RWPE2 (cell line): ENCODE measurements around the gene LRP1B.

Experiments used
- ATAC-seq: fragments of 200-7000 bp; cut with Tn5 transposase; 3 replicates; pipeline ENCODE4 v1.9.1; 2021; ENCODE audit warnings: low read depth
- DNase-seq: peaks from one replicate; pipeline ENCODE4 v3.0.0-alpha.2; 2020; ENCODE audit warnings: low spot score
- H3K27ac ChIP-seq: fragments of 450-650 bp; 2 replicates; pipeline ENCODE4 v1.5.1; 2017; ENCODE audit warnings: mild to moderate bottlenecking; ENCODE audit not compliant: poor library complexity, severe bottlenecking
- H3K27me3 ChIP-seq: fragments of 250-450 bp; sonication (Bioruptor Pico); 2 replicates; pipeline ENCODE4 v1.5.1; 2021; ENCODE audit warnings: mild to moderate bottlenecking, moderate library complexity; ENCODE audit not compliant: insufficient read depth, poor library complexity, severe bottlenecking
- H3K36me3 ChIP-seq: fragments of 250-450 bp; sonication (Bioruptor Pico); 2 replicates; pipeline ENCODE4 v1.5.1; 2020; ENCODE audit warnings: low read depth, mild to moderate bottlenecking, moderate library complexity
- H3K4me1 ChIP-seq: fragments of 250-450 bp; sonication (Bioruptor Pico); 2 replicates; pipeline ENCODE4 v1.5.1; 2021; ENCODE audit warnings: mild to moderate bottlenecking, moderate library complexity; ENCODE audit not compliant: insufficient read depth, poor library complexity, severe bottlenecking
- H3K4me3 ChIP-seq: fragments of 250-450 bp; sonication (Bioruptor Pico); 2 replicates; pipeline ENCODE4 v1.5.1; 2021; ENCODE audit warnings: mild to moderate bottlenecking, moderate library complexity; ENCODE audit not compliant: severe bottlenecking
- H3K9me3 ChIP-seq: fragments of 250-450 bp; sonication (Bioruptor Pico); 2 replicates; pipeline ENCODE4 v1.5.1; 2021; ENCODE audit warnings: mild to moderate bottlenecking, moderate library complexity; ENCODE audit not compliant: severe bottlenecking
- TF ChIP-seq, protein P1 (sequence below): fragments of 450-650 bp; IDR thresholded peaks from one replicate; pipeline ENCODE4 v1.5.1; 2017; ENCODE audit warnings: mild to moderate bottlenecking, moderate library complexity; ENCODE audit not compliant: poor library complexity, severe bottlenecking

The LRP1B gene

DNA sequence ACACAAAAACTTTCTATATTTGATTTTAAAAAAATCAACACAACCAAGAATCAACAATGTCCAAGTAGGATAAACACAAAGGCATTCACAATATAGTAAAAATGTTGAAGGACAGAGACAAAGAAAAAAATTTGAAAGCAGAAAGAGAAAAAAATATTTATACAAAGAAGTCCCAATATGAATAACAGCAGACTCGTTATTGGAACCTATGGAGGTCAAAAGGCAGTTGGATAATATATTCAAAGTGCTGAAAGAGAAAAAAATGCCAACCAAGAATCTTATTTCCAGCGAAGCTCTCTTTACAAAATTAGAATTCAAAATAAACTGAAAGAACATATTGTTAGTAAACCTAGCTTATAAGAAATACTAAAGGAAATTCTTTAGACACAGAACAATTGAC lies 859.5 kb downstream of the LRP1B start:
- Histone ChIP-seq H3K27ac (no peak overlapping the region), H3K4me3 (no peak overlapping the region), H3K36me3 (no peaks in the 10 kb centered on the region), H3K4me1 (no peaks in the 10 kb centered on the region), H3K9me3 (no peaks in the 10 kb centered on the region), H3K27me3 (no peaks in the 10 kb centered on the region)
- no peak for ATAC-seq
- no peak for DNase-seq
- TF ChIP-seq, protein P1, sequence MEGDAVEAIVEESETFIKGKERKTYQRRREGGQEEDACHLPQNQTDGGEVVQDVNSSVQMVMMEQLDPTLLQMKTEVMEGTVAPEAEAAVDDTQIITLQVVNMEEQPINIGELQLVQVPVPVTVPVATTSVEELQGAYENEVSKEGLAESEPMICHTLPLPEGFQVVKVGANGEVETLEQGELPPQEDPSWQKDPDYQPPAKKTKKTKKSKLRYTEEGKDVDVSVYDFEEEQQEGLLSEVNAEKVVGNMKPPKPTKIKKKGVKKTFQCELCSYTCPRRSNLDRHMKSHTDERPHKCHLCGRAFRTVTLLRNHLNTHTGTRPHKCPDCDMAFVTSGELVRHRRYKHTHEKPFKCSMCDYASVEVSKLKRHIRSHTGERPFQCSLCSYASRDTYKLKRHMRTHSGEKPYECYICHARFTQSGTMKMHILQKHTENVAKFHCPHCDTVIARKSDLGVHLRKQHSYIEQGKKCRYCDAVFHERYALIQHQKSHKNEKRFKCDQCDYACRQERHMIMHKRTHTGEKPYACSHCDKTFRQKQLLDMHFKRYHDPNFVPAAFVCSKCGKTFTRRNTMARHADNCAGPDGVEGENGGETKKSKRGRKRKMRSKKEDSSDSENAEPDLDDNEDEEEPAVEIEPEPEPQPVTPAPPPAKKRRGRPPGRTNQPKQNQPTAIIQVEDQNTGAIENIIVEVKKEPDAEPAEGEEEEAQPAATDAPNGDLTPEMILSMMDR: no peak

DNA sequence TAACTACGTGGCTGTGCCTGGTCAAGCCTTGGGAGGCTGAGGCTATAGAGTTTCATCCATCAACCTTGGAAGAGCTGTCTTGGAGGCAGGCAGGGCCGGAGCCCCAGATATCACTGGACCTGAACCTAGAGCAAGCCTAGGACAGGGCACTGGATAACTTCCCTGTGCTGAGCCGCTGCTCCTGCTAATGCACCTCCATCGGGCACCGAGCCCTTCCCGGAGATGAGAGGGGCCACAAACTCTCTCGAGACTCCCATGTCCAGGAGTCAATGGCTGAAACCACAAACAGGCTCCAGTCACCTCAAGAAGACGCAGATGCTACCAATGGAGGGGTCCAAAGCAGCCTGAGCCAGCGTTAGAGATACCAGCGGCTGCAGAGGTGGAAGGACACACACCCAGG lies 866.0 kb downstream of the LRP1B start:
- Histone ChIP-seq H3K4me3 (no peak overlapping the region), H3K9me3 (no peaks in the 10 kb centered on the region), H3K27me3 (no peaks in the 10 kb centered on the region), H3K36me3 (no peaks in the 10 kb centered on the region), H3K27ac (no peak overlapping the region), H3K4me1 (no peaks in the 10 kb centered on the region)
- ATAC-seq (no peak), DNase-seq (no peak)
- TF ChIP-seq, protein P1: no peak

DNA sequence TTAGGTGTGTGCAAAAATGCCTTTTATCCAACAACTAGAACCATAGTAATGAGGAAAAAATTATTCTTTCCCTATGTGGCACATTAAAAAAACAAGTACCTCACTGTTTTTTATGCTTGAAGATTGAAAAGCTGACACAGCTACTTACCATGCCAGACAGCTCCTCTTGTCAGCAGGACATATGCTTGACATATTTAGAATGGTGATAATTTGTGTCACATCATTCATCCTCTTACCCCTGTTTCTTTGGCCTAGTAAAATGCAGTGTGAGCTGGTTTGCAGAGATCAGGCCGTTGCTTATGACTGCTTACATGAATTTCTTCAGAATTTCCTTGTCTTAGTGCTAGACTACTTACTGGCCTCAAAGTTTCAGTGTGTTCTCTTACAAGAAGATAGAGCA lies 869.9 kb downstream of the LRP1B start:
- DNase-seq (no peak), ATAC-seq (no peak)
- Histone ChIP-seq H3K36me3 (no peaks in the 10 kb centered on the region), H3K27ac (no peak overlapping the region), H3K4me3 (no peak overlapping the region), H3K27me3 (no peaks in the 10 kb centered on the region), H3K9me3 (no peaks in the 10 kb centered on the region), H3K4me1 (no peaks in the 10 kb centered on the region)
- TF ChIP-seq, protein P1: no peak

DNA sequence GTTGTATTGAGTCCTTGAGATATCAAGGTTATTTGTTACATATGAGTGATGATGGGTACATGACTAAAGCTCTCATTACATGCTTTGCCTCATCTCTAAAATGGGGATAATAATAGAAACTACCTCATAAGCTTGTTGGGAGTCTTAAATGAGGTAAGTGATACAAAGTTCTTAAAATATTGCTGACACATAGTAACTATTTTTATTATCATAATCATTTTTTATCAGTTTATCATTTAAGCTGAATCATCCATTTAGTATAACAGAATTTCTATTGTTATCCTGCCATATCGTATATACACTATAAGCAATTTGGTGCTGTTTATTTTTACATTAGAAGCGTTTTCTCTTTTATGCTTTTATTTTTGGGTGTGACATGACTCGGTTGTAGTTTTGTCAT lies 871.1 kb downstream of the LRP1B start:
- no peaks in the 10 kb centered on the region for H3K4me1 ChIP-seq
- TF ChIP-seq, protein P1: no peak
- no peaks in the 10 kb centered on the region for H3K27me3 ChIP-seq
- ATAC-seq: no peak
- no peak overlapping the region for H3K4me3 ChIP-seq
- DNase-seq: no peak
- H3K27ac ChIP-seq: no peak overlapping the region
- H3K36me3 ChIP-seq: no peaks in the 10 kb centered on the region
- no peaks in the 10 kb centered on the region for H3K9me3 ChIP-seq

DNA sequence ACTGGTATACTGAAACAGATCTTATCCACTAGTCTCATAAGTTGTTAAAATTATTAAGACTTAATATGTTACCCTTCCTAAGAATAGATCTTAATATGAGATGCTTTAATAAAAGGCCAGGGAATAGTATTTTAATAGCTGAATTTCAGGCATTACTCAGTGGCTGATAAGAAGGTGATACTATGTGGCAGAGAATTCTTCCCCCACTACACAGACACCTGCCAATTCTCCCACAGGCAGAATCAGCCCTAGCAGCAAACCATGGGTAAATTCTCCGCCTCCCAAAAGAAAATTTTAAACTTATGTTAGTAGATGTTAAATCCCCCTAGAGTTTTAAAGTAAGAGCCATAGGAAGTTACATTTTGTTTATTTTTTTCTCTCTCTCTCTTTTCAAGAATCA lies 888.8 kb downstream of the LRP1B start:
- Histone ChIP-seq H3K4me3 (no peak overlapping the region), H3K9me3 (no peaks in the 10 kb centered on the region), H3K36me3 (no peaks in the 10 kb centered on the region), H3K4me1 (no peaks in the 10 kb centered on the region), H3K27ac (no peak overlapping the region), H3K27me3 (no peaks in the 10 kb centered on the region)
- ATAC-seq (no peak), DNase-seq (no peak)
- TF ChIP-seq, protein P1: no peak
